ENCODE measurements around the gene ATXN7L1.
"Not testable (repeated sequence)": the region's sequence is repeated elsewhere in the genome, so short reads cannot be mapped to it uniquely, and the experiment has no call there.

ATXN7L1 gene

GRCh38 chr7:105705427-105705826, 171.0 kb downstream of the ATXN7L1 start:
- no peak for DNase-seq (ENCODE audit: low spot score)

DNA sequence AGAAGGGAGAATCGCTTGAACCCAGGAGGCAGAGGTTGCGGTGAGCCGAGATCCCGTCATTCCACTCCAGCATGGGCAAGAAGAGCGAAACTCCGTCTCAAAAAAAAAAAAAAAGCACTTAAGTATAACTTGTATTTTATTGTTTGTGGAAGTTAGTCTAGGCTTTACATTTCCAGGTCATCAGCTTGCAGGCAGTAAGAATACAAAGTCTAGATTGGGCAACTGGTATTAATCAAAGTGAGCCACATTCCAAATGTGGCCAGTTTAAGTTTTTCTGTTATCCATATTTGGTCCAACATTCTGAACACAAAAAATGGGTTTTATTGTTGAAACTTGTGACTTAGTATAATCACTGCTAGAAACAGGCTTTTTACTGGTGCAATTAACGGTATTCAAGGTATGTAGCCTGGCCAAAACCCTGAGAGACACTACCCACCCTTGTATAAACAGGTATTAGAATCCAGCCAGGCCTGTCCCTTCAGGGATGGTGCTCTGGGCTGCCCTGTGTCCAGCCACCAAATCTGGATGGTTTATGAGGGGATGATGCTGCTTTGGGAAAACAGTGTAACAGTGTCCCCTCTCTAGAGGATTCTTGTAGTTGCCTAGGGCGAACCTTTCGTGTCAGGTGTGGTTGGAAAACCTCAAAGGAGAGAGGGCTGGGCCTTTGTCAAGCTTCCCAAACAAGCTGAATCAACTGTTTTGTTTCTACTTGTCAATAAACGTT, 173.0 kb downstream of the ATXN7L1 start:
- no peak for DNase-seq (ENCODE audit: low spot score)

GRCh38 chr7:105699568-105700236, 176.7 kb downstream of the ATXN7L1 start:
- DNase-seq (ENCODE audit: low spot score), result no peak

DNA sequence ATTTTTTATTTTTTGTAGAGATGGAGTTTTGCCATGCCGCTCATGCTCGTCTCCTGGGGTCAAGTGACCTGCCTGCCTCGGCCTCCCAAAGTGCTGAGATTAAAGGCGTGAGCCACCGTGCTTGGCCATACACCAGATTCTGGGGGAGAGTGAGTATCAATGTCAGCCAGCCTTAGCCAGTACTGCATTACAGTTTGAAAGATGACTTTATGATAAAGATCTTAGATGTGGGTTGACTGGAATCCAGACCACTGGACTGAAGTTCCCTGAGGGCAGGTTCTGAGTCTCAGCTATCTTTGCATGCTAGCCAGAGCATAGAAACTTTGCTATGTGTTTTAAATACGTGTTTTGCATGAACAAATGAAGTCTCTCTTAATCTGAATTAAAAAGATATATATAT, 177.9 kb downstream of the ATXN7L1 start:
- DNase-seq (ENCODE audit: low spot score), result no peak

DNA sequence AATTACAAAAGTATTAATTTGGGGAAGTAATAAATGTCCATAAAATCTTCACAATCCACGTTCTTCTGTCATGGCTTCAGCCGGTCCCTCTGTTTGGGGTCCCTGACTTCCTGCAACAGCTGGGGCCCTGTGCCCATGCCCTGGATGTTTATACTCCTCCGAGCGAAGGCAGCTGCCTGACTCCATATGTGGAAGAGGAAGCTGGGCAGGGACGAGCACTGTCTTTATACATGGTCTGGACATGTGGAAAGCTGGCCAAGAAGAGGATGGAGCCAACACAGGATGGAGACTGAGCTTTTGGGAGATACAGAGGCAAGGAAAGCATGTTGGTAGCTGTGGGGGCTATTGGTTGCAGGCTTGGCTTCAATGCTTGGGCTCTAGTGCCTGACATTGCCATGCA, 178.6 kb downstream of the ATXN7L1 start:
- DNase-seq (ENCODE audit: low spot score), result no peak

GRCh38 chr7:105697169-105697568, 179.2 kb downstream of the ATXN7L1 start:
- not testable (repeated sequence) for DNase-seq (ENCODE audit: low spot score)

GRCh38 chr7:105693576-105693975, 182.8 kb downstream of the ATXN7L1 start:
- DNase-seq (ENCODE audit: low spot score), result no peak

DNA sequence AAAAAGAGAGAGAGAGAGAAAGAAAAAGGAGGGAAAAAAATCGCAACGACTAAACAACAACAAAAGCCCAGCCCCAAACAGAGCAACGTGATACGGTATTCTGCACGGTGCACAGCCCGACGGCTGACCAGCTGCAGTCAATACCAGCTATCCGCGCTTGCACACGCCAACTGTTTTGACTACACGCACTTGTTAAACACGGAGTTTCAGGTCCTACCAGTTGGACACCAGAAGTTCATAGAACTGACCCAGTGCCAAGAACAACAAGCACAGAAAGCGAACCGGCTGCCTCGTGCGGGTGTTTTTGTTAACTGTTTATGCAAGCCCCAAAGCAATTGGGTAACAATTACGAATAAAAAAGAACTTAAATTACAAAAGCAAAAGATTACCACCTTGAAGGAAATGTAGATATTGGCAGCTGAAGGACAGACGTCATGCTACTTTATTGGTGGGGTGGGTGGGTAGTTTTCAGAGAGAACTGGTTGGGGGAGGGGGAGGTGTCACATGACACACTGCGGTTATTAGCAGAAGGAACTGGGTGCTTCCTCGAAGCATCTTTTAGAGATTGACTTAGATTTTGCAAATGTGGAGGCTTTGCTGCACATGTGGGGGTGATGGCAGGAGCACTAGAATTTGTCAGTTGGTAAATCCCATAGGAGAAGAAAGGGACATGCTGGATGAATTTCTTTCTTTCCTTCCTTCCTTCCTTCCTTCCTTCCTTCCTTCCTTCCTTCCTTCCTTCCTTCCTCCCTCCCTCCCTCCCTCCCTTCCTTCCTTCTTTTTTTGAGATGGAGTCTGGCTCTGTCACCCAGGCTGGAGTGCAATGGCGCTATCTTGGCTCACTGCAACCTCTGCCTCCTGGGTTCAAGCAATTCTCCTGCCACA, 184.5 kb downstream of the ATXN7L1 start:
- peak; percentile 53 for DNase-seq (ENCODE audit: low spot score)

GRCh38 chr7:105691082-105691679, 185.2 kb downstream of the ATXN7L1 start:
- peak; percentile 42 for DNase-seq (ENCODE audit: low spot score)

DNA sequence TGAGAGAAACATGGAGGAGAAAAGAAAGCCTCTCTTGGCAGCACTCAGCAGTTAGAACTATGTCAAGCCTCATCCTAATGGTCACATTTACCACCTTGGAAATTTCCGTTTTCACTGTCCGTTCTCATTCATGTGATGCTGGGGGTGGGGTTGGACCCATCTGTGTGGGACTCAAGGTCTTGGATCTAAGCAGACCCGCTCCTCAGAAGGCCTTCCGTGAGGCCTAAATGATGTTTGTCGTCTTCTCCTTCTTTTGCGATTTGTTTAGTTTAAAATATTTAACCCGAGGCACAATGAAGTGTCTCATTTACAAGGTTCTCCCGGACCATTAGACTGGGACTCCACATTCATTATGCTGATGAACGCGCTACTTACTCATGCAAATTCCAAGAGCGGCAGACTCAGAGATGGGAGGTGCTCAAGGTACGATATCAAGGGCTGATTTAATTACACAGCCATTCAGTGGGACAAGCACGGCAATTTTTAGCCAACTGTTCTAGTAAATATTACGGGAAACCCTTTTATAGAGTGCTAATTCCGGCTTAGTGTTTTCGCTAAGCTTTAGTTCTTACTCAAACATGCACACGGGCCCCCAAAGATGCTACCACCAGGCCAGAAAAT, 186.0 kb downstream of the ATXN7L1 start:
- peak; percentile 14 for DNase-seq (ENCODE audit: low spot score)

GRCh38 chr7:105689067-105689819, 187.2 kb downstream of the ATXN7L1 start:
- no peak for DNase-seq (ENCODE audit: low spot score)

GRCh38 chr7:105688617-105689016, 187.8 kb downstream of the ATXN7L1 start:
- DNase-seq (ENCODE audit: low spot score), result no peak

GRCh38 chr7:105685161-105685560, 191.2 kb downstream of the ATXN7L1 start:
- DNase-seq (ENCODE audit: low spot score), result no peak

- no peak for DNase-seq (ENCODE audit: low spot score)
Observed at GRCh38 chr7:105682341-105683060, 193.9 kb downstream of the ATXN7L1 start.

- DNase-seq (ENCODE audit: low spot score), result no peak
Observed at GRCh38 chr7:105680505-105681187, 195.8 kb downstream of the ATXN7L1 start.

DNA sequence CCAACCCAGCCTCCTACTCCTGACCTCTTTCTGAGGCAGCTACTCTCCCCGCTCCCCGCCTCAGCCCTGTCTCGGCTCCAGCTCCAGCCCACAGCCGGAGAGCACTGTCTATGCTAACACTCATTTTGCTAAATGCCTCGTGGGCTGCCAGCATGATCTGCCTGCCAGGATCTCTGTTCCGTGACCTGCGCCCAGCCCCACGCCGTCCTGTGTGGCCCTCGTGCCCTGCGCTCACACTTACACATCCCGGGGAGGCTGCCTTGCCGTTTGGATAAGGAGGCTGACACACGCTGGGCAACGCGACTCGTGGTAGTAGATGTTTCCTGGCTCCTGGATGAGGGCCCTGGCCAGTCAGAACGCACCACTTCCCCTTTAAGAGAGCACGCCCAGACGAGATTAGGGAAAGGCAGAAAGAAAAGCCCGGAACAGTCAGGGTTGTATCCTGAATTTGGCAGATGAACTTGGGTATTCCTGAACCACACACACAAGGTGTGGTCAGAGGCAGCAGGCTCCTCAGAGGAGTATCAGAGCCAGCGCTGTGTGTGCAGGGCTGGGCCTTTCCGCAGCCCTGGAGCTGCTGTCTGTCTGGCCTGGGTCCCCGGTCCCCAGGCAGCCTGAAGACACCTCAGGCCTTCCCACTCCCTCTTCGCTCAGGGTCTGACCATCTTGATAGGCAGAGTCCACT, 197.4 kb downstream of the ATXN7L1 start:
- peak; percentile 39 for DNase-seq (ENCODE audit: low spot score)

GRCh38 chr7:105677817-105678573, 198.4 kb downstream of the ATXN7L1 start:
- peak; percentile 58 for DNase-seq (ENCODE audit: low spot score)

DNA sequence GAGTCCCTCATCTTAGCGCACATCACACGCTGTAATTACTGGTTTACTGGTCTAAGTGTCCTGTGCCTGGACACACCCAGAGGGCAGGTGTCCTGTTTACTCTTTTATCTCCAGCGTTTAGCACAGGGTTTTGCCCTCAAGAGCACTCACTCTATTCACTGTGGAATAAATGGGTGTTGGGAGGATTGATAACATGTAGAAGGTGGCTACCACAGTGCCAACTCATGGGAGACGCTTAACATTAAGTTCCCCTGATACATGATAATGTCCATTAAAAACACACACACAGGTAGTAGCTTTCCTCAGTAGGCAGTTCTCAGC, 199.0 kb downstream of the ATXN7L1 start:
- no peak for DNase-seq (ENCODE audit: low spot score)

GRCh38 chr7:105675934-105676371, 200.4 kb downstream of the ATXN7L1 start:
- DNase-seq (ENCODE audit: low spot score), result no peak

Measured in germinal center (tissue), 1 donor.